Smooth muscle cell of the brain vasculature (primary cell): ENCODE data around the gene GLT6D1.

Experiments used
- DNase-seq: peaks from one replicate; pipeline ENCODE4 v3.0.0-alpha.2; 2012; ENCODE audit warnings: low read depth, low spot score

The GLT6D1 gene

GRCh38 chr9:135622415-135623020 is 16.8 kb downstream of the GLT6D1 start:
- no peak for DNase-seq

- DNase-seq = no peak
Observed at GRCh38 chr9:135620558-135620957, 18.8 kb downstream of the GLT6D1 start.

- no peak for DNase-seq
Observed at GRCh38 chr9:135619599-135619886, 19.8 kb downstream of the GLT6D1 start.

- no peak for DNase-seq
Observed at GRCh38 chr9:135618866-135619598, 20.3 kb downstream of the GLT6D1 start.

- DNase-seq = no peak
Observed at GRCh38 chr9:135617991-135618411, 21.3 kb downstream of the GLT6D1 start.

GRCh38 chr9:135617538-135617900 is 21.8 kb downstream of the GLT6D1 start:
- DNase-seq = no peak

- DNase-seq = no peak
Observed at GRCh38 chr9:135616619-135617537, 22.5 kb downstream of the GLT6D1 start.

GRCh38 chr9:135615666-135616618 is 23.4 kb downstream of the GLT6D1 start:
- DNase-seq = no peak

GRCh38 chr9:135614821-135615665 is 24.3 kb downstream of the GLT6D1 start:
- DNase-seq = no peak

- DNase-seq = no peak
Observed at GRCh38 chr9:135613946-135614805, 25.2 kb downstream of the GLT6D1 start.

- DNase-seq = no peak
Observed at GRCh38 chr9:135612981-135613910, 26.1 kb downstream of the GLT6D1 start.

- no peak for DNase-seq
Observed at GRCh38 chr9:135612437-135612836, 26.9 kb downstream of the GLT6D1 start.

- DNase-seq = no peak
Observed at GRCh38 chr9:135611875-135612209, 27.5 kb downstream of the GLT6D1 start.

GRCh38 chr9:135611142-135611874 is 28.0 kb downstream of the GLT6D1 start:
- DNase-seq = no peak

GRCh38 chr9:135610290-135611141 is 28.8 kb downstream of the GLT6D1 start:
- no peak for DNase-seq

GRCh38 chr9:135609366-135609955 is 29.9 kb downstream of the GLT6D1 start:
- no peak for DNase-seq

- no peak for DNase-seq
Observed at GRCh38 chr9:135608999-135609317, 30.4 kb downstream of the GLT6D1 start.
